GM15510 (cell line): ENCODE measurements around the gene SORBS2.

Experiments used
- POLR2A ChIP-seq: IDR thresholded peaks from 3 replicates; pipeline ENCODE4 v1.6.1; 2011; ENCODE audit warnings: borderline replicate concordance; ENCODE audit not compliant: insufficient read length; ENCODE audit errors: extremely low read depth

Gene SORBS2

DNA sequence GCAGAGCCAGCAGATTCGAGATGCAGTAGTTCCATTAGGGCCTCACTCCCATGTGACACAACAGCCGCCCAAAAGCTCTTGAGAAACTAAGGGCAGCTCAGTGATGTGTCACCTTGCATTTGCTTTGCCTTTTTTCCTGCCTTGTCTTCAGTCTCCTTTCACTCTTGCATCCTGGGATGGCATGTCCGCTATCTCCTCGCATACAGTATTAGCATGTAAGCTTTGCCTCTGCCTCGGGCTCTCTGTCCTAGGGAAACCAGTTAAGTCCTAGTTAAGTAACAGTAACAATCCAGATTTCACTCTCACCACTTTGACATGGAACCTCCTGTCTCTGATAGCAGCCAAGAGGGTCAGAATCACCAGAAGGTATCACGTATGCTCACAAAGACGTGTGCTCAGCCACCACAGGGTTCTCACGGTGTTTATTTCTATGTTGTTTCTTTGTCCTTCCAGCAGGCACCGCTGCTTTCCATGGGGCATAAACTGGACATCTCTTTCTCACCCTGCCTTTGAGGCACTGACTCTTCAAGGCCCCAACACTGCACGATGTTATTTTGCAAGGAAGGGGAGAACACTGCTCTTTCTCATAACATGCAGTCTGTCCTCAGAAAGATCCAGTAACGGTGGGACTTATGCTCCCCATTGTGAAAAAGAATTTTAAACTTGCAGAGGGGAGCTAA, 26.7 kb upstream of the SORBS2 start:
- TF ChIP-seq POLR2A: no peak

DNA sequence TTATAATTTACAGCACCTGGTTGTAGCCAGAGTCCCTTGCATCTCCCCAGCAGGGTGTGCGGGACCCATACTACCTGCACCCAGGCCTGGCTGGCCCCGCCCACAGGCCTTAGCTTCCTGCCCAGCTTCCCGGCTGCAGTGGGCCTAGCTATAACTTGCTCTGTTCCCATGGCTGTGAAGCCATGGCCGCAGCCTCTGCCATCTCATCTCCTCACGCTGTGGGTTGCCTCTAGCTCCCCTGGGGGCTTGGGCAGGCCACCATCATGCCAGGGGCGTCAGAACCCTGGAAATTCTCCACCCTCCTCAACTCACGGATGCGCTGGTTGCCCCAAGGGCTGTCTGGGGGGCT, 26.1 kb upstream of the SORBS2 start:
- no peak for TF ChIP-seq POLR2A

DNA sequence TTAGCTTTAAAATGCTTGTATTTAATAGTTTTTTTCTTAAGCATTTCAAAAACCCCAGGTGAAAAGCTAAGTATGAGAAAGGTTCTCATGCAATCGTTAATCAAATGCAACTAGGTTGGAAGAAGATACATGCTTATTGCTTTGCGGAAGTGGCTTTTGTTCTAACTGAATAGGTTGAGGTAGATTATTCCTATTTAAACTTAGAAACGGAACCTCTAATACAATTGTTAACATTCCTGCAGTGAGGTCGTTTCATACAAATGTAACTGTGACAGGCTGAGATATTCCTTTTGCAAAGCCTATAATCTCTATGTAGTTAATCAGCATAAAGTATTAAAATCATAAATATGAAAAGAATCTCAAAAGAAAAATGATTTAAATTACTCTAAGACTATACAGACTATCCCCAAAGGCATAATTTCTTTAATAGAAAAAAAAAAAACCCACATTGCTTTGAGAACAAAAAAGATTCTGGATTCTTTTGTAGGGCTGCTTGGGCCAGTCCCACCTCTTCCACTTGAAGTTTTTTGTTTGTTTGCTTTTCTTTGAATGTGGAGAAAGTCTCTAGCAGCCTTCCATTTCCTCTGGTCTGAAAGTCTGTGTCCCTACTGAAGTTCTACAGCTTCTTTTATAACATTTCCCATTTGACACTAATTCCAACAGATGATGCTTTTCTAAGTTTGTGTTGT, 25.6 kb upstream of the SORBS2 start:
- no peak for TF ChIP-seq POLR2A

DNA sequence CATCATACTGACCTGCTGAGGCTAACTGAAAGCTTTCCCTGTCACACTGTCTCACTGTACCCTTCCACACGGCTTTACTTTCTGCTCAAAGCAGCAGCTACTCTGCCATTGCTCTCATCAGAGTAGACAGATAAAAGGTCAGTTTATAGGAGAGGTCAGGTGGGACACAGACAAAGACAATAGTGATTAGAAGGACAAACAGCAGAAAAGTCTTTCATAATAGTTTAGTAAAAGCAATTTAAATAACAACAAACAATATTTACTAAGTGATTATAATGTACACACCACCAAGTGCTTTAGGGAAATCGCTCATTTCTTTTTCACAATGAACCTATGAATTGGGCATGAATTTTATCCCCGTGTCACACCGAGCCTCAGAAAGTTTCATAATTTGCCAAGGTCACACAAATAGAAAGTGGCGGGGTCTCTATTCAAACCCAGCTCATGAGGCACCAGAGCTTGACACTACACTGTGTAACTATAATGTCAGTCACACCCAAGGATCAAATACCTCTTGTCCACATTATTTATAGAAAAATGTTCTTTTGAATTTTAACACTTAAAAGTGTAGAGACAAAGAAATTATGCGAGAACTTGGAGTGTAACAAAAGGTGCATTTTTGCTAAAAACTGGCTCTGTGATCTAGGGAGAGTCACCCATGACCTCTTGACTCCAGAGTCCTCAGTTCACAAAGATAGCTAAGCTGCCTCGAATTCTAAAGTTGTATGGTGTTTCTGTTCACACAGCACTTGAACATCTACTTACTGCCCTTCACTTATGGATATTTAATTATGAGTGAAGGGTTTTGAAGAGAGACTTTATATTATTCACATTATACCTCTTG, 24.5 kb upstream of the SORBS2 start:
- no peak for TF ChIP-seq POLR2A

DNA sequence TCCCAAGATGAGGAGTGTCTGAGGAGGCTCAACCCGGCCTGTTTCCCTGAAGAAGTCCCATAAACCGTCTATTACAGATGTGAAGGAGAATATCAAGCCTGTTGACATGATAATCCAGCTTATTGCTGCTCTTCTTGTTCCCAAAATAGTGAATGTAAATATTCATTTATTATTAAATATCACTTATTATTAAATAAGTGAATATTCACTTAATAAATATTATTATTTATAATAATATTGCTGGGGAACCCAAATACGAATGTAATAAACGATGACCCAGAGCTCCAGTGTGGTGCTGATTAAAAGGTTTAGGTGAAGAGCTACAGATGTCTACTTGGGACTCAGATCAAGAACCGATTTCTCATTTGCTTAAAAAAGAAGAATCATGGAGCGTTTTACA, 23.8 kb upstream of the SORBS2 start:
- TF ChIP-seq POLR2A: no peak

DNA sequence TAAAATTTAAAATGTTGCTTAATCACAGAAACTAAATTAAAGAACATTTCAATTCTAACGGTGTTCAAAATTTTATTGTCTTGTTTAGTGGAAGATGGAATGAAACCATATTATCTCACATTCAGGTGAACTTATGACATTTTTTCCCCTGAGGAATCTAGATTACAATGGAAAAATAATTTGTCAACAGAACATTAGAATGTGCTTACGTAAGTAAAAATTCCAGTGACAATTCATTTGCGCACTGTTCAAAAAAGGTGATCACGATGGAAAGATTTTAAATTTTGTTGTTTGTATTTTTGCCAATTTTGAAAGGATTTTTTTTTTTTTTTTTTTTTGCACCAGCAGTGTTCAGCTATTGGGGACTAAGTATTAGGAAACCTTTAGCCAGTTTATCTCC, 23.3 kb upstream of the SORBS2 start:
- TF ChIP-seq POLR2A: no peak

DNA sequence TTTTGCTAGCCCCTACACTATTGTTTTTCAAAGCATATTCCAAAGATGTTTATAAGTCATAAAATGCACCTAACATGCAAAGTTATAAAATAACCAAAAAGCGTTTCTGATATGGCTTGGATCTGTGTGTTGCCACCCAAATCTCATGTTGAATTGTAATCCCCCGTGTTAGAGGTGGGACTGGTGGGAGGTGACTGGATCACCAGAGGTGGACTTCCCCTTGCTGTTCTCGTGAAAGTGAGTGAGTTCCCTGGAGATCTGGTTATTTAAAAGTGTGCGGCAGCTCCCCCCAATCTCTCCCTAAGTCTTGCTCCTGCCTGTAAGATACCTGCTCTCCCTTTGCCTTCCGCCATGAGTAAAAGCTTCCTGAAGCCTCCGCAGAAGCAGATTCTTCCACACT, 22.8 kb upstream of the SORBS2 start:
- TF ChIP-seq POLR2A: no peak

DNA sequence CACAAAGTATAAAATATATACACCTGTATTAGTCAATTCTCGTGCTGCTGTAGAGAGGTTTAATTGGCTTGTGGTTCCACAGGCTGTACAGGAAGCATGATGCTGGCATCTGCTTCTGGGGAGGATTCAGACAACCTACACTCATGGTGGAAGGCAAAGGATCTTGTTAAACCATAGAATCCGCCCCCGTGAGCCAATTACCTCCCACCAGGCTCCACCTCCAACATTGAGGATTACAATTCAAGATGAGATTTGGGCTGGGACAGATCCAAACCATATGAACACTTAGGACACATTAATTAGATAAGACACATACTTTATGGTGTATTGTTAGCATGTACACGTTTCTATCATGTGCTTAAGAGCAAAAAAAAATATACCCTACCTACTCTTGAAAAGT, 22.1 kb upstream of the SORBS2 start:
- TF ChIP-seq POLR2A: no peak

DNA sequence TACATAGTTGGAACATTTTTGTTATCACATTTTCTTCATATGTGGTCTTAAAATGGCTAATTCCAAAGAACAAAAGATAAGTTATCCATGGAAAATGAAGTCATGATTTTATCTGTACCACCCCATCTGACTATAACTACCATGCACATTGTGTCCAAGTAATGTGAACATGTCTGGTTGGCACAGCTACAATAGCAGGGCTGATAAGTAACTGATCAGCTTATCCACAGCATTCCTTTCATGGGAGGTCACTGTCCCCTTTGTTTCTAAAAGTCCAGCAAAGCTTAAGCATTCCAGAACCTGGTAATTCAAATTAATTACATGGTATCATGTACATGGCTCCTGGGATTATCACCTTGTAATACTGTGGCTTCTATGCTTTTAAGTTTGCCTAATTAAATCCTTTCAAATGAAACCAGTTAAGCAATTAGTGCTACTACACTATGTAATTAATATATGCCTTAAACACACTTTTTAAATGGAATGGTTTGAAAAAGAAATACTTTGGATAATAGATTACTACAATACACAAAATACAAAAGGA, 21.1 kb upstream of the SORBS2 start:
- TF ChIP-seq POLR2A: no peak

DNA sequence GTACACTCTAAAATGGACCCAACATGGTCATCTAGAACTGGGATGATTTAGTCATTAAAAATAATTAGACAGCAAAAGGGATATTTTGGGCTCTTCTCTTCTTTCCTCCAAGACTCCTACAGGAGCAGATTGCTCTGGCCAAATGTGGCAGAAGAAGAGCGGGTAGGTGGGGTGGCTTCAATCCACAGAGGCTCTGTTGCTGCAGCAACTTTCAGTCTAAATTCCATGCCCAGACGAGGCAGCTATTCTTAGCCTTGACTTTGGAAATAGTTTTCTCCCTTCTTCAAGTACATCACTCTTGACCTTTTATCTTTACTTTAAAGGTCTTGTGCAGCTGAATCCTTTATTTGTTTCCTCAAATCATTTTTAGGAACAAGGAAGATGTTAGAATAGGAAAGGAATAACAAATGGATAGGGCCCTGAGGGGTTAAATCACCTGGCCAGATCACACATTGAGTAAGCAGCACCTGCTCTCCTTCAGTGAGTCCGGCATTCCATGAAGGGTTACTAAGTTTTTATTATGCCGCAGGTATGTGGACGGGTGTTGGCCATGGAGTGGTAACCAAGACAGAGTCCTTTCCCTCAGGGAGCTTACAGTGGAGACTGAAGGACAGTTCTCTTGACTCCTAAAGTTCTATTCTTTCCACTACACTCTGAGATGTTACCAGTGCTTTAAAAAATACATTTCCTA, 19.3 kb upstream of the SORBS2 start:
- TF ChIP-seq POLR2A: no peak

DNA sequence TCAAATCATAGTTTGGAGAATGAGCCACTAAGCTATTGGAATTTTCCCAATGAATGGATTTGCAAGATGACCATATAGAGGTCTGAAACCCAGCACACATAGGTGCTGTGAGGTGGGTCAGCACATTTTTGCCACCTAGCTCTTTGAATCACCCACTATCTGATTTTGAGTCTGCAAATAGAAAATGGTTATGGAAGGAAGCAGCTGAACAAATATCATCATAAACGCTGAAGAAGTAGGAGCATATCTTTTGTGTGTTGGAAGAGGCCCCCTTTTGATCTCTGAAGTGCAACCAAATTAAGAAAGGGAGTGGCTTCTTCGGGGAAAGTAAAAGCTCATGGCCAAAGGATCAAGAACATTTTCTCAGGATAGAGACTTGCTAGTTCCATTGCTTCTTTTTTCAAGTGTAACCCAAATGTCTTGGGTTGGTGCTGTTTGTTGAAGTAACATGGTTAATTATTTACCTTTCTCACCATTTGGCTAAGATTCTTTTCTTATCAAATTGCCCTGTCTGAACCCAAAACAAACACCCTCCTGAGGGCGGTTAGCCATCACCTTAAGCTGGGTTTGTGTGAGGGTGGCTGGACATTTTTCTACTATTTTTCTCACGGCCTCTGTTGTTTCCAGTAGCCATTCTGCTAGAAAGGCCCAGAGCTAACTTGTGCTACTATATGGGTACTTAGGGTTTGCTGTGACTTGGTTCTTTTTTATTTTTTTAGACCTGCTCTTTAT, 18.4 kb upstream of the SORBS2 start:
- no peak for TF ChIP-seq POLR2A

DNA sequence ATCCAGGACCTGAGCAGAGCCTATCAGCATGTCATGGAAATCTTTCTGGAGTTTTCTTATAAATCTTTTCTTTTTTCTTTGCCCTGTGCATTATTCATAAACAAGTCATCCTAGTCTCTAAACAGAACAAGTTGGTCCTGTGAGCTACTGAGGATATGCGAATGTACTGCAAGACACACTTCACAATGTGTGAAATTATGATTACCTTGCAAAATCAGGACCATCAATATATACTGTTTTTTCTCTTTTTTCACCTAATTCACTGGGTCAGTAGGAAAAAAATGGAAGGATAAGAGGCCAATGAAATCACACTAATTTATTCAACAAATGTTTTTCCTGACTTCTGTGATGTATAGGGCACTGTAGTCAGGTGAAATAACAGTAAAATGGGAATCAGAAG, 14.4 kb upstream of the SORBS2 start:
- TF ChIP-seq POLR2A: no peak

DNA sequence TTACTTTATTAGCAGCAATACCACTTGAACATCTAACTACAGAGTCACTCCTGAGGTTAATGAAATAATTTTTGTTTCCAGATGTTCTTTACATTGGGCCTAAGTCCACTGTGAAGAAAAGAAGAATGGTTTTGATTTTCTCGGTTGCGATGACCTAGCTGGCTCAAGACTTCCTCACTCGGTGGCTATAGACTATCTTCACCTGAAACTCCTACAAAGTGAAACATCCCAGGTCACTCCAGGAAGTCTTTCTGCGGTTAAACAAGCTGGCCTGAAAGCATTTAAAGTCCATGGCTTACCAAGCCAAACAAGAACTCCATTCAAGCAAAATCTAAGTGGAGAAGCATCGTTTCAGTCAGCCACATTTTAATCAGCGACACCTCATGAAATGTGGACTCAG, 13.7 kb upstream of the SORBS2 start:
- TF ChIP-seq POLR2A: no peak

DNA sequence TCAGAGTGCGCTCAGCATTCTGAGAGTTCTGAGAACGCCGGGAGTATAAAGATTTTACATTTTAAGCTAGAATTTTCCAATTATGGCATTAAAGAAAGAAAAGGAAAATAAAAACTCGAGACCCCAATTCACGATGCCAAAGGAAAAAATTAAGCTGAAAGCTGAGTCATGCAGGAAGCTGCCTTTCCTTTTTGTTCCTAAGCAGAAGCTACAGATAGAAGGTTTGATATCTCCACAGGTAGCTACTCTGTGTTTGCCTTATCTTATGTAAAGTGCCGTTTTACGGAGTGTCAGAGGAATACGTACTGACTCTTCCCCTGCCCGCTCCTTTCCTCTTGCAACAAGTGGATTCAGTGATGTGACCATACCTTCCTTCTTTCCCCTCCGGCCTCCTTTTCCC, 10.8 kb upstream of the SORBS2 start:
- no peak for TF ChIP-seq POLR2A
